B cell (primary cell): ENCODE results near the gene ALKBH7. TPM values are rescaled to one million over a fixed set of nuclear protein-coding genes. Genes with fewer than 3 reads are reported as not detected.

Source experiments
- ATAC-seq: fragments of 200-7000 bp; cut with Tn5 transposase; one replicate; pipeline ENCODE4 v1.10.0; 2021; ENCODE audit warnings: low read depth, mild to moderate bottlenecking, moderate number of reproducible peaks, moderate library complexity
- CTCF ChIA-PET: fragments of 350-600 bp; sonication (Branson Sonifier 250); formaldehyde crosslinking; loops from one replicate; lab custom pipeline; 2021; ENCODE audit warnings: antibody characterized with exemption, inconsistent platforms; lab: Charles Lee
- POLR2A ChIA-PET: fragments of 350-600 bp; sonication (Branson Sonifier 250); formaldehyde crosslinking; loops from one replicate; lab custom pipeline; 2021; ENCODE audit warnings: antibody characterized with exemption; lab: Charles Lee
- DNase-seq: peaks from one replicate; pipeline ENCODE4 v3.0.0; 2013
- H2AFZ ChIP-seq: 2 replicates; pipeline ENCODE4 v1.6.1; 2012; ENCODE audit warnings: mild to moderate bottlenecking, low read depth, low read length; ENCODE audit not compliant: insufficient read depth, poor library complexity, severe bottlenecking
- H3K27ac ChIP-seq, 2 donors: 1 replicate in 1 of 2; 2 replicates in 1 of 2; pipeline ENCODE4 v1.5.1; 2012 to 2013; ENCODE audit warnings: low read length in 2 of 2, mild to moderate bottlenecking in 2 of 2, moderate library complexity in 1 of 2
- H3K27me3 ChIP-seq, 4 experiments: fragments of 200-600 bp in 1 of 4; sonication (generic) in 1 of 4; replicated peaks in 1 of 4; 1 replicate in 2 of 4; 2 replicates in 2 of 4; pipeline versions ENCODE4 v1.6.1 to v1.7.0; 2013 to 2016; ENCODE audit warnings: low read length in 3 of 4, mild to moderate bottlenecking in 2 of 4, mixed read lengths in 1 of 4, moderate library complexity in 1 of 4; ENCODE audit not compliant: insufficient read depth in 4 of 4, control insufficient read depth in 3 of 4; ENCODE audit errors: control extremely low read depth in 1 of 4
- H3K36me3 ChIP-seq, 2 experiments: replicated peaks in 1 of 2; 1 replicate in 1 of 2; 2 replicates in 1 of 2; pipeline versions ENCODE4 v1.6.1 to v1.7.1; 2013; ENCODE audit warnings: low read length in 1 of 2; ENCODE audit not compliant: insufficient read depth in 2 of 2, control insufficient read depth in 1 of 2; ENCODE audit errors: control extremely low read depth in 1 of 2, extremely low read depth in 1 of 2
- H3K4me1 ChIP-seq, 2 donors: fragments of 200-600 bp in 1 of 2; sonication (generic) in 1 of 2; 1 replicate in 1 of 2; 2 replicates in 1 of 2; pipeline versions ENCODE4 v1.5.1 to v1.6.1; 2013 to 2017; ENCODE audit warnings: low read length in 2 of 2; ENCODE audit not compliant: control insufficient read depth in 2 of 2, insufficient read depth in 2 of 2
- H3K4me2 ChIP-seq: replicated peaks from 2 replicates; pipeline ENCODE3; 2012; ENCODE audit warnings: mild to moderate bottlenecking, low read depth, low read length; ENCODE audit not compliant: poor library complexity, severe bottlenecking
- H3K4me3 ChIP-seq, 5 experiments: fragments of 200-600 bp in 1 of 5; sonication (generic) in 1 of 5; 1 replicate in 3 of 5; 2 replicates in 2 of 5; pipeline versions ENCODE4 v1.5.1 to v1.7.0; 2011 to 2016; ENCODE audit warnings: low read length in 4 of 5, mild to moderate bottlenecking in 4 of 5, low read depth in 2 of 5, control low read depth in 1 of 5, moderate library complexity in 1 of 5; ENCODE audit not compliant: insufficient read depth in 1 of 5; ENCODE audit errors: control extremely low read depth in 1 of 5, extremely low read depth in 1 of 5
- H3K79me2 ChIP-seq: fragments of 200-600 bp; sonication (generic); one replicate; pipeline ENCODE4 v1.6.0; 2016; ENCODE audit warnings: low read length; ENCODE audit not compliant: control insufficient read depth, insufficient read depth
- H3K9ac ChIP-seq: fragments of 200-600 bp; sonication (generic); 2 replicates; pipeline ENCODE4 v1.6.1; 2017; ENCODE audit warnings: mild to moderate bottlenecking, low read length, moderate library complexity
- H3K9me3 ChIP-seq, 3 donors: one replicate each; pipeline versions ENCODE4 v1.6.1 to v1.7.1; 2013; ENCODE audit warnings: low read length in 2 of 3; ENCODE audit not compliant: control insufficient read depth in 2 of 3, insufficient read depth in 1 of 3; ENCODE audit errors: control extremely low read depth in 1 of 3
- H4K20me1 ChIP-seq: 2 replicates; pipeline ENCODE4 v1.6.0; 2012; ENCODE audit warnings: mild to moderate bottlenecking, low read length; ENCODE audit not compliant: insufficient read depth, control insufficient read depth, poor library complexity, severe bottlenecking
- H3K27ac Mint-ChIP-seq: one replicate; pipeline ENCODE4 v1.8.0; 2021; ENCODE audit warnings: mixed read lengths
- H3K27me3 Mint-ChIP-seq: one replicate; pipeline ENCODE4 v1.8.0; 2021; ENCODE audit warnings: mixed read lengths
- H3K4me1 Mint-ChIP-seq: one replicate; pipeline ENCODE4 v1.8.0; 2021; ENCODE audit warnings: mixed read lengths
- H3K4me3 Mint-ChIP-seq: one replicate; pipeline ENCODE4 v1.8.0; 2021; ENCODE audit warnings: mixed read lengths
- H3K9me3 Mint-ChIP-seq: one replicate; pipeline ENCODE4 v1.8.0; 2022; ENCODE audit warnings: mixed read lengths; ENCODE audit not compliant: insufficient read depth
- CTCF ChIP-seq: fragments of 200-600 bp; IDR thresholded peaks from one replicate; pipeline ENCODE4 v1.8.0; 2022; ENCODE audit warnings: antibody characterized with exemption, mild to moderate bottlenecking
- EZH2 ChIP-seq: IDR thresholded peaks from 2 replicates; pipeline ENCODE4 v1.6.1; 2012; ENCODE audit warnings: borderline replicate concordance, low read depth, mild to moderate bottlenecking, moderate library complexity, low read length; ENCODE audit not compliant: insufficient read depth, poor library complexity, severe bottlenecking
- WGBS: methylation state at CpG from one replicate; pipeline ENCODE4 v1.1.5; 2013; ENCODE audit warnings: missing lambda C conversion rate; ENCODE audit not compliant: insufficient coverage; 5-methylcytosine and 5-hydroxymethylcytosine counted together
- intact Hi-C: fragments of 100-400 bp; cut with micrococcal nuclease; formaldehyde crosslinking; loops from one replicate; pipeline ENCODE4 v1.10.0; 2022
- polyA plus RNA-seq: library from polyadenylated mRNA; depleted of rRNA; stranded (reverse); fragments of >200 nt; gene quantifications from 2 replicates; pipeline ENCODE4 v1.2.3, GENCODE V29; 2012
- total RNA-seq, 2 donors: library from RNA; stranded (reverse); fragments of 120-200 nt in 1 of 2; gene quantifications; 1 replicate in 1 of 2; 2 replicates in 1 of 2; pipeline versions ENCODE4 v1.2.3 to v1.2.4, GENCODE V29; 2013 to 2022

Gene ALKBH7
- total and polyA plus RNA-seq, 2 donors (not counting 1 experiment from before 2014, with no cell fraction given): 36.4 to 67.0 TPM

GRCh38 chr19:6378041-6378440 lies 5.4 kb downstream of the ALKBH7 start:
- ChIA-PET CTCF (interaction anchor here (1.2 kb wide), 1 partner anchor 138 kb away, joined by 3 read pairs; no protein-coding TSS in a partner anchor), POLR2A (no interaction called here)
- peaks cover 5 to 6% of the 10 kb centered on the region in 2 donors for H3K4me1 ChIP-seq
- H2AFZ ChIP-seq: no peak overlapping the region
- H3K36me3 ChIP-seq: peaks cover 0 to 38% of the 10 kb centered on the region in 2 experiments
- intact Hi-C loops: no loop called here
- H3K9ac ChIP-seq: no peak overlapping the region
- H3K9me3 ChIP-seq: peaks cover 0 to 18% (median 0%) of the 10 kb centered on the region in 3 donors
- no peak for DNase-seq
- H3K27me3 Mint-ChIP-seq: no peaks in the 10 kb centered on the region
- WGBS: 94% methylated on average over 2 of the region's 6 CpGs
- H3K9me3 Mint-ChIP-seq: peaks cover 3% of the 10 kb centered on the region
- no peak overlapping the region for H3K27ac Mint-ChIP-seq
- peaks cover 5% of the 10 kb centered on the region for H3K4me1 Mint-ChIP-seq
- H3K4me3 Mint-ChIP-seq: no peak overlapping the region
- H4K20me1 ChIP-seq: no peaks in the 10 kb centered on the region
- H3K4me2 ChIP-seq: no peak overlapping the region
- no peak overlapping the region for H3K27ac ChIP-seq
- H3K79me2 ChIP-seq: no peaks in the 10 kb centered on the region
- H3K27me3 ChIP-seq: no peaks in the 10 kb centered on the region
- H3K4me3 ChIP-seq: no peak overlapping the region
- no peak for ATAC-seq
- TF ChIP-seq EZH2: no peak
- TF ChIP-seq CTCF: no peak

GRCh38 chr19:6378486-6378885 lies 5.9 kb downstream of the ALKBH7 start:
- Histone ChIP-seq H4K20me1 (no peaks in the 10 kb centered on the region), H3K4me3 (no peak overlapping the region), H3K9me3 (peaks cover 0 to 18% (median 0%) of the 10 kb centered on the region in 3 donors), H3K36me3 (peaks cover 0 to 41% of the 10 kb centered on the region in 2 experiments), H3K4me2 (no peak overlapping the region), H3K9ac (no peak overlapping the region), H3K4me1 (peaks cover 4 to 6% of the 10 kb centered on the region in 2 donors), H2AFZ (no peak overlapping the region), H3K79me2 (no peaks in the 10 kb centered on the region), H3K27me3 (no peaks in the 10 kb centered on the region), H3K27ac (no peak overlapping the region)
- 95% methylated on average over 9 of the region's 9 CpGs for WGBS
- intact Hi-C loops: no loop called here
- H3K4me3 Mint-ChIP-seq: no peak overlapping the region
- CTCF ChIA-PET: interaction anchor here (0.6 to 1.2 kb wide), 2 partner anchors 138 to 235 kb away, joined by 3 read pairs; no protein-coding TSS in a partner anchor
- H3K27ac Mint-ChIP-seq: no peak overlapping the region
- ATAC-seq (no peak), DNase-seq (no peak)
- H3K4me1 Mint-ChIP-seq: peaks cover 3% of the 10 kb centered on the region
- peaks cover 3% of the 10 kb centered on the region for H3K9me3 Mint-ChIP-seq
- TF ChIP-seq EZH2 (no peak), CTCF (no peak)
- POLR2A ChIA-PET: interaction anchor here (0.6 kb wide), 1 partner anchor 17 kb away, joined by 3 read pairs; the partner anchor contains the start of gene CLPP
- H3K27me3 Mint-ChIP-seq: no peaks in the 10 kb centered on the region
